ENCODE results near the gene OR10K2. TPM values are rescaled to one million over a fixed set of nuclear protein-coding genes. Genes with fewer than 3 reads are reported as not detected.
"Not testable (repeated sequence)": the region's sequence is repeated elsewhere in the genome, so short reads cannot be mapped to it uniquely, and the experiment has no call there.

OR10K2 gene
- total RNA-seq, 1 donor from 2014 or later, result not detected

DNA sequence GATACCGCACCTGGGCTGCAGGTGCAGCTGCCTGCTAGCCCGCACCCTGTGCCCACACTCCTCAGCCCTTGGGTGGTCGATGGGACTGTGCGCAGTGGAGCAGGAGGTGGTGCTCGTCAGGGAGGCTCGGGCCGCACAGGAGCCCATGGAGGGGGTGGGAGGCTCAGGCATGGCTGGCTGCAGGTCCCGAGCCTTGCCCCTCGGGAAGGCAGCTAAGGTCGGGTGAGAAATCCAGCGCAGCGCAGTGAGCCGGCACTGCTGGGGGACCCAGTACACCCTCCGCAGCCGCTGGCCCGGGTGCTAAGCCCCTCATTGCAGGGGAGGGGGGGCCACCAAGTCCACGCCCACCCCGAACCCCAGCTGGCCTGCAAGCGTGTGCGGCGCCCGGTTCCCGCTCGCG, 51.9 kb downstream of the OR10K2 start:
- not testable (repeated sequence) for DNase-seq (ENCODE audit: low spot score); ATAC-seq

DNA sequence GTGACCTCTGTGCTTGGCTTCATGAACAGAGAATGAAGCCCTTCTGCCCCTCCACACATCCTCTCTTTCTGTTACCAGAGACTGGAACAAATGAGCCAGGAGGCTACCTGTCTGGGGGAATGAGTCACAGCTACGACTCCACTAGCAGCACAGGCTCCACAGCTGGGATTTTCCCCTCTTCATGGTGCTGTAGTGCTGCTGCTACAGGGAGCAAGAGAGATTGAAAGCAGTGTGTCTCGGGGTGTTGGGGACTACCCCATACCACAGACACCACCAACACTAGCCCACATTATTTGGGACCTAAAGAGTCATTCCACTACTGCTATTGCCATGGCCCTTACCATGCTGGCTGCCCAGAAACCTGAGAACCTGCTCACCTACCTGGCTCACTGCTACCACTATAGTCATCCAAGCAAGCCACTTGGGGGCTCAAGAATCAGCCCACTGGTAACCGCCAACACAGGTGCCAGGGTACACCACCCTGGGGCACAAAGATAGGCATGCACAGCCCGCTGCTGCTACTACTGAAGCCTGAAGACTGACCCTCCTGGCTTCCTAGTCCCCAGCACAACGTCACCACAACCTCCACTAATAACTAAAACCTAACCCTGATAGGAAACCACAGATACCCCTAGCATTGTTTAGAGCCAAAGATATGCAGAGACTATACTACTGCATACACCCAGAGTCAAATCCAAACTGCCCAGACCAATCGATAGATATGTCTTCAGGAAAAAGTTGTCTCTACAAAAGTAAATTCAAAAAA, 54.7 kb downstream of the OR10K2 start:
- no peak for DNase-seq (ENCODE audit: low spot score)
- no peak for ATAC-seq

Other genes starting within 250 kb of the OR10K2 start
- gene CD1D, start 245.3 kb downstream of the OR10K2 start, total RNA-seq, result 9.5 TPM
- gene CD1A, start 171.8 kb downstream of the OR10K2 start, total RNA-seq, result not detected
- gene CD1C, start 136.3 kb downstream of the OR10K2 start, total RNA-seq, result not detected
- not detected for gene CD1B, start 94.7 kb downstream of the OR10K2 start, total RNA-seq
- gene CD1E, start 72.3 kb downstream of the OR10K2 start, total RNA-seq, result not detected
- not detected for gene OR10T2, start 26.8 kb downstream of the OR10K2 start, total RNA-seq
- gene OR10K1, start 35.6 kb upstream of the OR10K2 start, total RNA-seq, result not detected
- not detected for gene OR10R2, start 46.0 kb upstream of the OR10K2 start, total RNA-seq
- not detected for gene OR6Y1, start 128.2 kb upstream of the OR10K2 start, total RNA-seq
- gene OR6P1, start 144.3 kb upstream of the OR10K2 start, total RNA-seq, result not detected
- not detected for gene OR10X1, start 153.7 kb upstream of the OR10K2 start, total RNA-seq
- gene OR10Z1, start 179.0 kb upstream of the OR10K2 start, total RNA-seq, result not detected